Glomerular endothelial cell (primary cell): ENCODE results near the gene GPS1. TPM values are rescaled to one million over a fixed set of nuclear protein-coding genes. Genes with fewer than 3 reads are reported as not detected.

ENCODE experiments used
- DNase-seq: peaks from one replicate; pipeline ENCODE4 v3.0.0-alpha.2; 2011; ENCODE audit warnings: low read depth, low spot score; ENCODE audit errors: extremely low read depth
- total RNA-seq: library from RNA; depleted of rRNA; stranded (reverse); fragments of >200 nt; gene quantifications from 2 replicates; pipeline ENCODE4 v1.2.3, GENCODE V29; 2015

The GPS1 gene
- total RNA-seq, 1 donor from 2014 or later: 139 TPM

DNA sequence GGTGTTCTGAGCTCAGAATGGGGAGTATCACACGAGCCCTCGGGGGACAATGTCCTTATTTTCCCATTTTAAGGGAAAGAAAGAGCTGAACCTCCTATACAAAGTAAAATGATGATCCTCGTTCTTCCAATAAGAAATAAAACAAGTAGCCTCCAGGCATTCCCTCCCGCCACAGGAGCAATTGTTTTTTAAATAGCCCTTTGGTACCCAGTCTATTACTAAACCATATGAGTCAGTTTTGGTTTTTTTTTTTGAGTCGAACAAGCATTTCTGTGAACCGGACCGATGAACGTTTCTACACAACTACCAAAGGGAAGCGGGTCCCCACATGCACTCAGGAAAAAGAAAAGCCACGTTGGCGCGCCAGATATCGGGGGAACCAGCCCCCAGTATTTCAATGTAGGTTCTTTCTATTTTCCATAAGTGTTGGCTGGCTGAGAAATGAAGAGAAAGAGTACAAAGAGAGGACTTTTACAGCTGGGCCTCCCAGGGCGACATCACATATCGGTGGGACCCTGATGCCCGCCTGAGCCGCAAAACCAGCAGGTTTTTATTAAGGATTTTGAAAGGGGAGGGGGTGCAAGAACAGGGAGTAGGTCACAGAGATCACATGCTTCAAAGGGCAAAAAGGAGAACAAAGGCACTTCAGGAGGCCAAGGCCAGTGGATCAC lies 10.4 kb upstream of the GPS1 start:
- DNase-seq: no peak

DNA sequence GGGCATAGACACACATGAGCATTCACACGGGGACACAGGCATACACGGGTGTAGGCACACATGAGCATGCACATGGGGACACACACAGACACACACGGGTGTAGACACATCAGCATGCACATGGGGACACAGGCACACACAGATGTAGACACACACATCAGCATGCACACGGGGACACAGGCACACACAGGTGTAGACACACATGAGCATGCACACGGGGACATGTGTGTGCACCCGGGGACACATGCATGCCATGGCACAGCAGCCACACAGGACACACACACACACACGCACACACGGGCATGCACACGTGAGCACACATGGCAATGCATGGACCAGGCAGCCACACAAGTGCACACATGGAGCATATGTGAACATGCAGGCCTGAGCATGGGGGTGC lies 9.0 kb upstream of the GPS1 start:
- no peak for DNase-seq

DNA sequence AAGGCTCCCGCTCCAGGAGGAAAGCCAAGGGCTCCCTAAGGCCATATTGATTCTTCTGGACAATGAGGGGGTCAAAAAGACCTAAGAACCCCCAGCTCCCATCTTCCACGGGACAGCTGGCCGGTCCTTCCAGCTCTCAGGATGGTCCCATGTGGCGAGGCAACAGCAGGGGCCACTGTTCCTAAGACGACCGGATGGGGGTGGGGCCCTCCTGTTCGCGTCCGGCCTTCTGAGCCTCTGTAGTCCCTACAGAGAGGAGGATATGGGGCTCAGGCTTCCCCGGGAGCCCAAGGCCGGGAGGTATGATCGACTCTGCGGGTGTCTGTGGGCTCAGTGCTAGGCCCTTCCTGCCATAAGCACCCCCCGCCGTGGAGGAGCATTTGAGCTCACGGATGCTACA lies 8.2 kb upstream of the GPS1 start:
- no peak for DNase-seq

DNA sequence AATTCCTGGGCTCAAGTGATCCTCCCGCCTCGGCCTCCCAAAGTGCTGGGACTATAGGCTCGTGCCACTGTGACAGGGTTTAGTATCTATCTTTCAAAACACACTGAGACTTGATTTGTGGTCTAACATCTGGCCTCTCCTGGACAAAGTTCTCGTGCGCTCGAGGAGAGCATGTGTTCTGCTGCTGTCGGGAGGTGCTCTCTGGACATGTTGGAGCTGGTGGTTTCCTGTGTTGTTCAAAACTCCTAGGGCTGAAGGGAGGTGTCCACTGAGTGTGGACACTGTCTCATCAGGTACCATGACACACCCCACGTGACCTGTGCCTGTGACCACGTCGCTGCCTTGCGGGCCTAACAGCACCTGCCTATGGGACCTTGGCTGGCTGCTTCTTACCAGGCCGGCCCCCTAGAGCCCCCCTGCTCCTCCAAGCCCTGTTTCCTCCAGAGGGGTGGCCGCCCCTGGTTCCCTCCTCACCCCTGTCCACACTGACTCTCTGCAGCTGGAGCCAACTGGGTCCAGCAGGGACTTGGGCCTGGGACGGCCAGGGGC lies 5.7 kb upstream of the GPS1 start:
- DNase-seq: no peak

DNA sequence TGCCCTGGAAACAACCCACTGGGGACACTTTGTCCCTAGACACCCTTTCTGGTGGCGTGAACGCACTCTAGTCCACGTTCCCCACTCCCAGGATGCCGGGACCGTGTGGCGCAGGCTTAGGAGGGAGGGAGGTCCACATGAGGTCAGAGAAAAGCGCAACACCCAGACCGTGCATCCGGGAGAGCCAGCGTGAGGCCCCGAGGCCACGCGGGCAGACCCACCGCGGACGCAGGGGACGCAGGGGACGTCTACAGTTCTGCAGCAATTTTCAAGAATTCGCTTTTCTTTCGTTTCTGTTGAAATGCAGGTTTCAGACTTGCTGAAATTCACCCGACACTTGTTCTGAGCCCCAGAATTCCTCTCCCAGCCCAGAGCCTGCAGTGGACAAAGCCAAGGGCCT lies 4.8 kb upstream of the GPS1 start:
- DNase-seq: no peak

DNA sequence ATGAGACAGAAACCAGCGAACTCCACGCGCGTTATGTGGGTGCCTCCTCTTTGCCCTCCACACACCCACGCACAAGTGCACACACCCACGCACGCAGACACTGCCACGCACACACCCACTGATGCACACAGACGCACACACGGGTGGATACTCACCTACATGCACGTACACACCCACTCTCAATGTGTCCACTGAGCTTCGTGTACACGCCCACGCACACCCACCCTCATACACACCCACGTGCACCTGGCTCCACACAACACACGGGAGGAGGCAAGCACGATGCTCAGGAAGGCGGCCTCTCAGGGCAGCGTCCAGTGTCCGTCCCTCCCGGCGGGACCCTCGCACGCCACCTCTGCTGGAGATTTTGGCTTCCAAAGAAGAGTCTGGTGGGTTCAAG lies 4.3 kb upstream of the GPS1 start:
- DNase-seq: no peak

DNA sequence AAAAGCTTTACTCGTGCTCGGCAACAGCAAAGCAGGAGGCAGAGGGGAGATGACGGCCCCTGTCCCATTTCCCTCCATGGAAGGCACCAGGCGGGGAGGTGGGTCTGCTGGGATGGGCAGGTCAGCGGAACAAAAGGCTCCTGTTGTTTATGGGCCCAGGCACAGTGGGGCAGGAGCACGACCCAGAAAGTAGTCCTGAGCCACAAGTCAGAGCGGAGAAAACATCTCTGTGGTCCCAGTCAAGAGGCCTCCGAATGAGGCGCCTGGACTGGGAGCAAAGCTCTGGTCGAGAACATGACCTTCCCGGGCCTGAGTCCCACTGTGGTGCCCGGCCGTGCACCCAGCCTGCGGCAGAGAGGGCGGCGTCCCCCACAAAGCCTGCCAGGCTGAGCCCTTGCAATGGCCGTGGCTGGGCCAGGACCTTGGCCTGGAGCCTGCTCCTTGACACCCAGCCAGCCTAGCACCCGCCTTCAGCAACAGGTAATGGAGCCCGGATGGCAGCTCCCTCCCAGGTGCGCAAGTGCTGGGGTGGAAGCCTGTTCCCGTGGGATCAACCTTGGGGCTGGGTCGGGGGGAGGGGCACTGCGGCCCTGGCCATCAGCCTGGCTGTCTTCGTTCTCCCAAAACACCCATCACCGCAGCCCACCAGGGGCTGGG lies 3.7 kb upstream of the GPS1 start:
- DNase-seq: no peak

DNA sequence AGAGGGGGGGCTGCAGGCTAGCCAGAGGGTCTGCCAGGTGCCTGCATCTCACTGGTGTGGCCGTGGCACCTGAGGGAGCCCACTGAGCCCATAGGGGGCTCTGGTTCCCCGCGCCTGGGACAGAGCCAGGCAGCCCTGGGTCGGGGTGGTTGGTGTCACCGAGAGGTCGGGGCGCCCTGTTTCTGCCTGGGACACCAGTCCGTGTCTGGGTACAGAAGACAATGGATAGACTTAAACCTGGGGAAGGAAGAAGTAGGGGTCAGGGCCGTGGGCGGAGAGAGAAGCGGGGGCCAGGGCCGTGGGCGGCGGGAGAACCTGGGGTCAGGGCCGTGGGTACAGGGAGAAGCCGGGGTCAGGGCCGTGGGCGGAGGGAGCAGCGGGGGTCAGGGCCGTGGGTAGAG lies 3.1 kb upstream of the GPS1 start:
- no peak for DNase-seq

DNA sequence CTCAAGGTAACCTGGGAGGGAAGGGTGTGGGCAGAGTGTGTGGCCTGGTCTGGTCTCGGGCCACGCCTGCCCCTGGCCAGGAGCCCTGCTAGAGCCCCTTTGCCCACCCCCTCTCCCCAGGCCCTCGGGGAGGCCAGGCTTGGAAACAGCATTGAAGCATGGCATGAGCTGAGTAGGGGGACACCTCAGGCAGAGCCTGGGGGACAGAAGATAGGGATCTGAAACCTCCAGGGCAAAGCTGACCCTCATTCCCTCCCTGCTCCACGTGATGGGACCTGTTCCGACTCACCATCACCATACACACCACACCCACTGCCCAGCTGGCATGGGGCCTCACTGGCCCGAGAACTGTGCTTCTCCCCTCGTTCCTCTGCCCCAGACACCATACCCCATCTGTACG lies 2.6 kb upstream of the GPS1 start:
- no peak for DNase-seq

DNA sequence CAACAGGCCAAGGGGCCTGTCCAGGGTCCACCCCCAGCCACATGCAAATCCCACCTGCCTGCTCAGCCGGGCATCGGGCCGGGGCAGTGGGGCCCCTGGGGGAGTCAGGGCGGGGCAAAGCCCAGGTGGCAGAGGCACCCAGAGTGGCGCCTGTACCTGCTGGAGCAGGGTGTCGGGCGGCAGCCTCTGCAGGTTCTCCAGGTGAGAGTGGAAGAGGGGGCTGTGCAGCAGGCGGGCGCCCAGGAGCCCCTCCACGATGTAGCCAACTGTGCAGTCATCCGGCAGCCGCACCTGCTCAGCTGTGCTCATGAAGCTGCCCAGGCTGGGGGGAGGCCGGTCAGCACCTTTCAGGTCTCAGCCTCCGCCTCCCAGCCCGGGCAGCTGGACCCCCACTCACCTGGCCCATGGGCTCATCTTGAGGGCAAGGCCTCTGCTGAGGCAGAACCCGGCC lies 2.2 kb upstream of the GPS1 start:
- no peak for DNase-seq

DNA sequence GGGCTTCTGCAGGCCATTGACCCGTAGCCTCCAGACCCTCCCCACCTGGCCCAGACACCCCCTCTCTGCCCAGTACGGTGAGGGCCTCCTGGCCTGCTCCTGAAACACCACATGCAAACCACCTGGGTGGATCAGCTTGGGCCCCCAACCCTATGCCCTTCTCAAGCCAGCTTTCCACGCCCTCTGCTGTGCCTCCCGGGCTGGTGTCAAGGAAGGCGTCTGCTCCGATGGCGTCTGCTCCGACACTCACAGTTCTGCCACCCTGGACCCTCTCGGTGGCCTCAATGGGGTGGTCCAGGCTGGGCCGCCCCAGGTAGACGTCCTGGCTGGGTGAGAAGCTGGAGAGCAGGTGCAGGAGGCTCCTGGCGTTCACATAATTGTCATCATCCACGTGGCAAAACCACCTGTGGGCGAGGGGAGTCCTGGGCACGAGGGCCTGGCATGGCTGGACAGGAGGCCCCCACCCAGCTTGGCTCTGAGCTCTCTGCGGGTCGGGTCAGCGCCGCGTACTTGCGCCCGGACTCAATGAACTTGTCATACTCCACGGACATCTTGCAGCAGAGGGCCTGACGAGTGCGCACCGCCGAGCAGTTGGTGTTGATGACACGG lies 1.4 kb upstream of the GPS1 start:
- DNase-seq: no peak

DNA sequence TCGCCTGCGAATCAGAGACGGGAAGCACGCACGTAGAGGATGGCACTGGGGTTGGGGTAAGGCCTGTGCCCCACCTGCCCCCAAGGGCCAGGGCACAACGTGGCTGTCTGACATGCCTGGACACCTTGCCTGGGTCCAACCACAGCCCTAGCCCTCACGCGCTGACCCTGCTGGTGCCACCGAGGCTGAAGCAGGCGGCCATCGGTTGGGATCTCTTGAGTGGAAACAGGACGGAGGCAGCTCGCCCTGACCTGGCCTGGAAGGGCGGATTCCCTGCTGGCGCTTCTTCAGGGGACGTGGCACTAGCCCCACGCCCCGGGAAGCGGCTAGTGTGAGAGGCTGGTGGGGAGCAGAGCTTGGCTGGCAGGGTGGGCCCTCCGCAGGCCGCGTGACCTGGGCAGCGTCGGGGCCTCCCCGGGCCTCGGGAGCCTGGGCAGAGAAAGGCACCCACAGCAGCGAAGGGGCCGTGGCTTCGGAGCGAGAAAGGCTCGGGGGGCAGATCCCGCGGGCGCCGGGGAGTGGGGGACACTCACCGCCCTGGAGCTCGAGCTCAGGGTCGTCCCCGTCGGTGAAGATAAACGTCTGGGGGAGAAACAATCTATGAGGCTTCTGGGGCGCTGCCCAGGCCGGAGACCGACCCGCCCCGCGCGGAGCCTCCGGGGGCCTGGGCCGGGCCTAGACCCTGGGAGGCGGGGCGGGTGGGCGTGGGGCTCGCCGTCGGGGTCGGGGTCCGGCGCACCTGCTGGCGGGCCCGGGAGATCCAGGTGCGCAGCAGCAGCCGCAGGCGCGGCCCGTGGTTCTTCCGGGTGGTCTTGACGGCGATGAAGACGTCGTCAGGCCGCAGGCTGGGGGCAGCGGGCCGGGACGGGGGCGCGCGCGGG lies 697 bp upstream of the GPS1 start:
- DNase-seq: no peak

DNA sequence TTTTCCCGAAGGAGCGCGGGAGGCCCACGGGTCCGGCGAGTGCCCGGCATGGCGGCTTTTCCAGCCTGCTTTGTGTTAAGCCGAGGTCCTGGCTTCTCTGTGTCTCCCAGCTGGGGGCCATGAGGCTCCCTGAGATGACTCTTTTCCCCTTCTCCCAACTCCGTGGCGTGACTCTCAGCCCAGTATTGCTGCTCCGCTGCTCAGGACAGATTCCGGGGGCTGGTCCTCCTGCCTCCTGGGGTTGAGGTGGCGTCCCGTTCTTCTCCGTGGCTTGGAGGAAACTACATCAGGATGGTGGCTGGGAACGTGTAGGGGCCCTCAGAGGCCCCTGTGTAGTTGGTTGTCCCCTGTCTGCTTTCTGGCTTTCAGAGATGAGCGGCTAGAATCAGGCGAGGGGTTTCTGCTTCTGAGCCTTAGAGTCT lies 951 bp downstream of the GPS1 start:
- DNase-seq: no peak

DNA sequence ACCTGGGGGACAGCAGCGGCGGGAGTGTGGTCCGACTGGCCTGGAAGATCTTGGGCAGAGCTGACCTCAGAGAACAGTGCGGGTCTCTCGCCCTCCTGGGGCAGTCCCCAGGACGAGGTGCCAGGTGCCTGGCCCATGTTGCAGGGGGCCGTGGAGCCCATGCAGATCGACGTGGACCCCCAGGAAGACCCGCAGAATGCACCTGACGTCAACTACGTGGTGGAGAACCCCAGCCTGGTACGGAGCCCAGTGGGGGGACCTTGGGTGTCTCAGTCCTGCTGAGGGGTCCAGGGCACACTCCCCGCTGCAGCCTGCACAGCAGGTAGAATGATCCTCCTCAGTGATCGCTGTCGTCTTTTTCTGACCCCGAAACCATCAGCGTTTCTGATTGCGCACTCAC lies 1.4 kb downstream of the GPS1 start:
- DNase-seq: no peak

DNA sequence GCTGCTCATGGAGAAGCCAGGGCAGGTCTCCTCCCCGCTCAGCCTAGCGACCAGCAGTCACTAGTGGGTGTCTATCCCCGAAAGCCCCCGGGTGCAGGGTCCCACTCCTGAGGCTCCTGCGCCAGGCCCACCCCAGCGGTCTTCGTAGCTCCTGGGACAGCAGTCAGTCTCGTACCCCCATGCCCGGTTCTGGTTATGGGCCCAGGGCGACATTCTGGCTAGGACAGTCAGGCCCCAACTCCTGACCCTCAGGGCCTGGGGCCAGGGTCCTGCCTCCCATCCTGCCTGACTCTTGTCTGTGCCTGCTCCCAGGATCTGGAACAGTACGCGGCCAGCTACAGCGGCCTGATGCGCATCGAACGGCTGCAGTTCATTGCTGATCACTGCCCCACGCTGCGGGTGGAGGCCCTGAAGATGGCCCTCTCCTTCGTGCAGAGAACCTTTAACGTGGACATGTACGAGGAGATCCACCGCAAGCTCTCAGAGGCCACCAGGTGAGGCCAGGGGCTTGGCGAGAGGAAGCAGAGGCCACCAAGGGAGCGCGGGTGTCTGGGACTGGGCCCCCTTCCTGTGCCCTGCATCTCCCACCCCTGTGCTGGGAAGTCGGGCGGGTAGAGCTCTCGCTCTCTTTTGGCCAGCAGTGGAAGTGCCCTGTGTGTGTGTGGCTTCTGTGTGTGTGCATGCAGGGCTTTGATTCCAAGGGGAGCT lies 2.0 kb downstream of the GPS1 start:
- DNase-seq: no peak

DNA sequence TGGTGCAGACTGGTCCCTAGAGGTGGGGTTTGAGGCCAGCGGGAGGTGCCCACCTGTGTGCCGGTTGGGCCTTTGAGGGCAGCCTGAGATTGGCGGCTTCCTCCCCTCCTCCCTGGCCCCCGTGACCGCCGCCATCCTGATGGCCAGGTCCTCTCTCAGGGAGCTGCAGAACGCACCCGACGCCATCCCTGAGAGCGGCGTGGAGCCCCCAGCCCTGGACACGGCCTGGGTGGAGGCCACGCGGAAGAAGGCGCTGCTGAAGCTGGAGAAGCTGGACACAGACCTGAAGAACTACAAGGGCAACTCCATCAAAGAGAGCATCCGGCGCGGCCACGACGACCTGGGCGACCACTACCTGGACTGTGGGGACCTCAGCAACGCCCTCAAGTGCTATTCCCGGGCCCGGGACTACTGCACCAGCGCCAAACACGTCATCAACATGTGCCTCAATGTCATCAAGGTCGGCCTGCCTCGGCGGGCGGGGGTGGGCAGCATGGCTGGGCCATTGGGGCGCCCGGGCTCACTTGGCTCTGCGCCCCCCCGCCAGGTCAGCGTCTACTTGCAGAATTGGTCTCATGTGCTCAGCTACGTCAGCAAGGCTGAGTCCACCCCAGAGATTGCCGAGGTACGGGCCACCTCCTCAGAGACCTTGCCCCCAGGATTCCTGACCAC lies 2.8 kb downstream of the GPS1 start:
- DNase-seq: no peak

DNA sequence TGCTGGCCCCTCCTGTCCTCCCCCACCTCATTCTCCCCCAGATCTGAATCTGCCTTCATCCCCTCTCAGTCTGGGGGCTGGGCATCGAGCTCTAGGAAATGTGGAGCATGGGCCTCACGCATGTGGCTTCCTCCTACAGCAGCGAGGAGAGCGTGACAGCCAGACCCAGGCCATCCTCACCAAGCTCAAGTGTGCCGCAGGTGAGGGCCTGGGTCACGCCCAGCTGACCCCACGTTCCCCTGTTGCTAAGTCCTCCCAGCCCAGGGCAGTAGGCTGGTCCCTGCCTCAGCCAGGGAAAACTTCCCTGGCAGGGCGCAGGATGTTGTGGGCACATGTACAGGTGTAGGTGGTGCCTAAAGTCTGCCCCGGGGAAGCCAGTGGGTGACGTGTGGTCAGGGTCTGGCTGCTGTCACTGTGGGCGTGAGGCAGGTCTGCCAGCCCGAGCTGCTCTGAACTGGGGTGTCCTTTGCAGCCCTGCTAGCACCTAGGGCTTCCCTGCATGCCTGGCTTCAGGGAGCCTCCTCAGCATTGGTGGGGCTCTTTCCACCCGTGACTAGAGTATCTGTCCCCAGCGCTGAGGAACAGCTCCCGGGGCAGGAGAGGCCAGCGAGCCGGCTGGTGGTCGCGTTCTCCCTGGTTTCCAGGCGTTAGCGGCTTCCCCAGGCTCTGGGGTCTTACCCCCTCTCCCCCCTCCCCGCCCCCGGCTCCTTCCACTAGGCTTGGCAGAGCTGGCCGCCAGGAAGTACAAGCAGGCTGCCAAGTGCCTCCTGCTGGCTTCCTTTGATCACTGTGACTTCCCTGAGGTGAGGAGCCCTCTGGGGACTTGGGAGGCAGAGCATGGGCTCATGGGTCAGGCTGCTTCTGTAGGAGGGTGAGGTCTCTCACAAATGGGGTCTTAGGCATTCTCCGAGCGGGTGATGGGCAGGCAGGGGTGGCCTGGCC lies 3.6 kb downstream of the GPS1 start:
- DNase-seq: no peak

DNA sequence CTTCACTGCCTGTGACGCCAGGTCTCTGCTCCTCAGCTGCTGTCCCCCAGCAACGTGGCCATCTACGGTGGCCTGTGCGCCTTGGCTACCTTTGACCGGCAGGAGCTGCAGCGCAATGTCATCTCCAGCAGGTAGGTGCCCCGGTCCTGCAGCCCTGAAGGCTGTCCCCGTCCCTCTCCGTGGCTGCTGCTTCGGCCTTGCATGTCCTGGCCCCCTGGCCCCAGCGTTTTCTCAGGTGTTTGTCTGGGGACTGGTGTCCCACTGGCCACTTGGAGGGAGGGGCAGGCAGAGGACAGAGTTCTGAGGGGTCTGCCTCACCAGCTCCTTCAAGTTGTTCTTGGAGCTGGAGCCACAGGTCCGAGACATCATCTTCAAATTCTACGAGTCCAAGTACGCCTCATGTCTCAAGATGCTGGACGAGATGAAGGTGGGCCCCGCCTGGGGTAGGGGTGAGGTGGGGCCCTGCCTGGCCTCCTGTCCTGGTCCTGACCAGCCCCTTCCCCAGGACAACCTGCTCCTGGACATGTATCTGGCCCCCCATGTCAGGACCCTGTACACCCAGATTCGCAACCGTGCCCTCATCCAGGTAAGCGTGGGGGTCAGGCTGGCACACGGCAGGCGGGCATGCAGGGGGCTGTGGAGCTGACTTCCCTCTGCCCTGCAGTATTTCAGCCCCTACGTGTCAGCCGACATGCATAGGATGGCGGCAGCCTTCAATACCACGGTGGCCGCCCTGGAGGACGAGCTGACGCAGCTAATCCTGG lies 4.4 kb downstream of the GPS1 start:
- DNase-seq: no peak
